Activated CD8-positive, alpha-beta memory T cell treated with anti-CD3 and anti-CD28 coated beads, Interleukin-2, amount 50 U/mL, for 4 hours (primary cell): ENCODE data around the gene CDR2.
"Not testable (repeated sequence)": the region's sequence is repeated elsewhere in the genome, so short reads cannot be mapped to it uniquely, and the experiment has no call there.

Experiments used
- DNase-seq: peaks from one replicate; pipeline ENCODE4 v3.0.0-alpha.2; 2020

Gene CDR2

GRCh38 chr16:22301423-22301822 lies 73.0 kb downstream of the CDR2 start:
- DNase-seq: not testable (repeated sequence)

GRCh38 chr16:22300427-22301071 lies 73.9 kb downstream of the CDR2 start:
- DNase-seq: peak; percentile 40

GRCh38 chr16:22299036-22299435 lies 75.4 kb downstream of the CDR2 start:
- DNase-seq: no peak

GRCh38 chr16:22297871-22298733 lies 76.3 kb downstream of the CDR2 start:
- DNase-seq: peak; percentile 64

- peak; percentile 100 for DNase-seq
Observed at GRCh38 chr16:22297114-22297870, 77.1 kb downstream of the CDR2 start, which contains the start of gene POLR3E. POLR3E (plus strand) TSS chr16:22297409; CDS start chr16:22302969, 5,560 bp downstream.

- no peak for DNase-seq
Observed at GRCh38 chr16:22296225-22297113, 78.0 kb downstream of the CDR2 start.
